Measurements from ENCODE around the gene CREB5.

The CREB5 gene

GRCh38 chr7:28516390-28517172, 104.3 kb downstream of the CREB5 start:
- DNase-seq (ENCODE audit: low spot score), result no peak

GRCh38 chr7:28517206-28517605, 104.9 kb downstream of the CREB5 start:
- no peak for DNase-seq (ENCODE audit: low spot score)

- no peak for DNase-seq (ENCODE audit: low spot score)
Measured at GRCh38 chr7:28517606-28518005, 105.3 kb downstream of the CREB5 start.

DNA sequence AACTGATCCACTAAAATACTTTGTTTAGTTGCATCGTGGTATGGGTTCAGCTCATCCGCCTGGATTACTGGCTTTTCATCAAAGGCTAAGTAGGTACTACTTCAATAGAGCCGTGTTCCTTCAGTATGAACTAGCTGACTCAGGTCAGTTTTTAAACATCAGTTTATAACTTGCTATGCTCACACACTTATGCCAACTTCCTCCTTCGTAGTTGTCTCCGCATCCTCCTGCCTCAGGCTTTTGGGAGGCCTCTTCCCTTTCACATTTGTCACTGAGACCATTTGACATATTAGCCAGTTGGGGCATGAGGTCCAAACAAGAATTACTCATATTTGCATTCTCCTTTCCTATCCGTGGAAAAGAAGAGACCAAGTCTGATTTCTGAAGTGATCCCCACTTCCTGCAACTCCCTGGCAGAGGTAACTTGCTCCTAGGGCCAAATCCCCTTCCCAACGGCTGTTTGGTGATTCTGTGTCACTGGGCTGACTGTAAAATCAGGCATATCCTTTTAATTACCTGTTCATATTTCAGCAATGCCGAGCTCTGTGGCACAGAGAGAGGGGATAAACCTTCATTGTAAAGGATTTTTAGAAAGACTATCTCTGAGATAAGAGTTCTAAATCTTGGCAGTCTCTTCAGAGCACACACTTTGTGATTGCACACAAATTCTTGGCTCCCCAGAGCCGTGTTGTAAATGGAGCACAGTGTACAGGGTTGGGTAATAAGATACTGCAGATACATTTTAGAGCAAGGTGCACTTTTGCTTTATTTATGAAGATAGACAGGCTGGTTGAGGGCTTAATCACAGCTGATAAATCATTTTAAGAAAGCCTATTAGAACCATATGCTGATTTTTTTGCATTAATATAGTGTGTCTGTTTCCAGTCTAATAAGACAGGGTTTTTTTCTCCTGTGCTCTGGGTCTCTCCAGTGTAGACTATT, 108.0 kb downstream of the CREB5 start:
- no peak for DNase-seq (ENCODE audit: low spot score)

DNA sequence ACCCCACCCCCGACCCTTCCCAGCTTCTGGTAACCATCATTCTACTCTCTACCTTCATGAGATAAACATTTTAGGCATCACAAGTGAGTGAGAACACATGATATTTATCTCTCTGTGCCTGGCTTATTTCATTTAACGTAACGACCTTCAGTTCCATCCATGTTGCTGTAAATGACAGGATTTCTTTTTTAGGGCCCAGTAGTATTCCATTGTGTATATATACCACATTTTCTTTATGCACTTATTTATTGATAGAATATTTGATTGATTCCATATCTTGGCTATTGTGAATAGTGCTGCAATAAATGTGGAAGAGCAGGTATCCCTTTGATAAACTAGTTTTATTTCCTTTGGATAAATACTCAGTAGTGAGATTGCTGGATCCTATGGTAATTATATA, 112.7 kb downstream of the CREB5 start:
- no peak for DNase-seq (ENCODE audit: low spot score)

- DNase-seq (ENCODE audit: low spot score), result peak; percentile 43
Measured at GRCh38 chr7:28528899-28529298, 116.6 kb downstream of the CREB5 start.

- no peak for DNase-seq (ENCODE audit: low spot score)
Measured at GRCh38 chr7:28529755-28530154, 117.4 kb downstream of the CREB5 start.

- no peak for DNase-seq (ENCODE audit: low spot score)
Measured at GRCh38 chr7:28530175-28530802, 118.0 kb downstream of the CREB5 start.

DNA sequence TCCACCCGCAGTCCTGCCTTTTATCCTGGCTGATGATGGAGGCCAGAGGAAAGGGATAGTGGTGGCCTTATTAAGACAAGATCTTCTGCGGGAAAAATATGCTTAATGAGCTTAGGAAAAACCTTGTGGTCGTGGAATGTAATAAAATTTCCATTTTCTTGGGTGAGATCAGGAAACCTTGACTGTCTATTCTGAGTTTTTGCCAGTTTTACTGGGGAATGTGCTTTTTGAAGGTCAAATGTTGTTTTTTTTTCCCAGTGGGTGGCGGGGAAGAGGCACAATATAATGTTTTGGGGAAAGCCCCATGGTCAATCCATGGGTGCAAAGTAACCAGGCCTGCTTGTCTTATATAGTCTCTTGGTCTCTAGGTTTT, 118.5 kb downstream of the CREB5 start:
- DNase-seq (ENCODE audit: low spot score), result no peak

- no peak for DNase-seq (ENCODE audit: low spot score)
Measured at GRCh38 chr7:28531291-28531690, 119.0 kb downstream of the CREB5 start.

- no peak for DNase-seq (ENCODE audit: low spot score)
Measured at GRCh38 chr7:28532181-28532580, 119.9 kb downstream of the CREB5 start.

DNA sequence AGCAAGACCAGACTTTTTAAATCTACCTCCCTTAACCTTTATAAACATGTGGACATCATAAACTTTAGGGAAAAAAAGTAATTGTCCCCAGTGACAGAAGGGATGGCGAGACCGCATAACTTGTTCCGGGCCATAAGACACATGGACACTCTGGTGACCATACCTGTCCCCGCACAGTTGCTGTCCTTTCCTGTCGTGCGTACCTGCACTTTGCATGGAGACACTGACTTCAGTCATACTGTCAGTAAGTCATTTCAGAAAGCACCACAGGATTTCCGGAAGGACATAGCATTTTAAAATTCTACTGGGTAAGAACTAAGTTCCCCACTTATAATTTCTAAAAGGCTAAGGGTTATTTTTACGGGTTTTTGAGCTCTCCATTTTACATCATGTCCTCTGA, 120.9 kb downstream of the CREB5 start:
- DNase-seq (ENCODE audit: low spot score), result no peak

DNA sequence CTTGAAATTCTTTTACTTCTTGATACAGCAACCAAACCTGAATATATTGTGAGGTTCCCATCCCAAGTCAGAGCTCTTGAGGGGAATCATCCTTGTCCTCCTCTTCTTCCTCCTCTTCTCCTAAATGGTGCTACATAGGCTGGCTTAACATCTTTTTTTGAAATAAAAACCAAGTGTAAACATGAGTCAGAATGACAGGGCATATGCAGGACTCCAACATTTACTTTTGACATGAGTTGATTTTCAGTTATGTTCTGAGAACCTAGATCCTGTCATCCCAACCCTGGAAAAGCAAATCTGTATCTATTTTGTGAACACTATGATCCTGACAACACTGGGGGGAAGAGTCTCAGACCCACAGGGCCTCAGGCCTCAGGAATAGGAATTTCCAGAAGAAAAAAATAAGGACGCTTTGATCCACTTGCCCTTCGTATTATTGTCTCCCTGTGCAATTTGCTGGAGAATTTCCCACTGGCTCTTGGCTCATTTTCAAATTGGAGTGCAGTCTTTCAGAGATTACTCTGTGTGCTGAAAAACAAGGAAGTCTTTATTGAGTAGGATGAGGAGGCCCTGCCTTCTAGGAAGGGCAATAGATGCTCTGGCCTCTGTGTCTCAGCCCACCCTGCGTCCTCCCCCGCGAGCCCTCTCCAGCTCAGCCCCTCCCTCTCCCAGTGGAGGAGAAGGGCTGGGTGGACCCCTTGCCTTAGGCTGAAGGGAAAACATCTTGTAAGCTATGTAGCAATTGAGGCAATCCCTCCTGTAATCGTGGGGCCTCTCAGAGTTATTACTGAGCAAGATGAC, 121.6 kb downstream of the CREB5 start:
- peak; percentile 39 for DNase-seq (ENCODE audit: low spot score)

- DNase-seq (ENCODE audit: low spot score), result peak; percentile 27
Measured at GRCh38 chr7:28536259-28536658, 123.9 kb downstream of the CREB5 start.

DNA sequence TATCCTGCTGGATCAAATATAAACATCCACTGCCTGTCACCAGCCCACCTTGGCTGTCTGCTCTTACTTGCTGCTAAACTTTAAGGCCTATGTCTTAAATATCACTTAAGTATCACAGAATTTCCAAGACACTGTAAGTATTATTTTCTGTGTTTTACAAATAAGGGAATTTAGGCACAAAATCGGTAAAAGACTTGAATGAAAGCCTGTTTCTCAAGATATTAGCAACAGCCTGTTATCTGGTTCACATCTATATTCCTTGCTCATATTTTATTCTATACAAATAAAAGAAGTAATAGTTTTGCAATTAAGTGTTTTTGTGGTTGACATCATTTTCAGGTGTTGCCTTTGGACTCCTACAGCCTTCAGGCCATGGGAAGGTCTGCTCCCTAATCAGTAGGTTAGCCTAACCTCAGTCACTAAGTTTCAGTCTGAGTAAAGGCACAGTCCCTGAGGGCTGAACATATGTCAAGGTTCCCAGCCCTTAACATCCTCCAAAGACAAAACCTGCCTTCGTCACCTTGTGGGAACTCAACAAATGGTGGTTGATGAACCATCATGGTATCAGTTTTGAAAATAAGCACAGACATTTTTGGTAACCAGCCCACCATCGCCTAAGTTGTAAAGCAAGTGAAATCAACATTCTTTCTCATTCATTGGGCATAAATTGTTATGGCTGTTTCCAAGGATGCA, 127.1 kb downstream of the CREB5 start:
- no peak for DNase-seq (ENCODE audit: low spot score)

GRCh38 chr7:28542410-28542809, 130.1 kb downstream of the CREB5 start:
- no peak for DNase-seq (ENCODE audit: low spot score)

DNA sequence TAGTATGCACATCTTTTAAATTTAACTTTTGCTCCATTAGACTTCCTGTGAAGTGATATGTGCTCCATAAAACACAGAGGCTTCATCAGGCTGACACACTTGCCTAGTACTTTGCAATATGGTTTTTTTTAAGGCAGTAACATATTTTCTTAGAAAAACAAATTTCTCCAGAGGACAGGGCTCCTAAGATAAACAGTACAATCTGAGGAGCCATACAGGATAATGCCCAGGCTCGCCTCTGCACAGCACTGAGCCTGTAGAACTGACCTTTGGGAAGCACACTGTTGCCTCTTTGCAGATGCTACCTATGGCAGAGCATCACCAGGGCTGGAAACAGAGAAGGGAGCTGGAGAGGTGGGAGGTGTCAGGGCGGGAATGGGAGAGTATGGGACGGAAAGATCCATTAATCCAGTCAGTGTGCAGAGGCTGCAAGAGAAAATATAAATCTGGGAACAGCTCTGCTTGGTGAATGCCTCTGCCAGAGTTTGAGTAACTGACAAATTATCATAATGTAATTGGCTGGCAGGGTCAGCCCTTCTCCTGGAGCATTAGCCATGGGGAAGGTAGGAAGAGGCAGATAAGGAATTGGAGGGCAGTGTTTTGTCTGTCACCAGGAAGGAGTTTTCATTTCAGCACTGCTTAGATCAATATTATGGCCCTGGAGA, 132.3 kb downstream of the CREB5 start:
- no peak for DNase-seq (ENCODE audit: low spot score)

DNA sequence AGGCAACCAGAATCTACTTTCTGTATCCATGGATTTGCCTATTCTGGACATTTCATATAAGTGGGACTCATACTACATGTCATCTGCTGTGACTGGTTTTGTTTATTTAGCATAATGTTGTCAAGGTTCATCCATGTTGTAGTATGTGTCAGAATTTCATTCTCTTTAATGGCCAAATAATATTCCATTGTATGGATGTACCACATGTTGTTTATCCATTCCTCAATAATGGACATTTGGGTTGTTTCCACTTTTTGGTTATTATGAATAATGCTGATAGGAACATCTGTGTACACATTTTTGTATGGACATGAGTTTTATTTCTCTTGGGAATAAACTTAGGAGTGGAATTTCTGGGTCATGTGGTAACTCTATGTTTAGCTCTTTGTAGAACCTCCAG, 133.7 kb downstream of the CREB5 start:
- DNase-seq (ENCODE audit: low spot score), result no peak

DNA sequence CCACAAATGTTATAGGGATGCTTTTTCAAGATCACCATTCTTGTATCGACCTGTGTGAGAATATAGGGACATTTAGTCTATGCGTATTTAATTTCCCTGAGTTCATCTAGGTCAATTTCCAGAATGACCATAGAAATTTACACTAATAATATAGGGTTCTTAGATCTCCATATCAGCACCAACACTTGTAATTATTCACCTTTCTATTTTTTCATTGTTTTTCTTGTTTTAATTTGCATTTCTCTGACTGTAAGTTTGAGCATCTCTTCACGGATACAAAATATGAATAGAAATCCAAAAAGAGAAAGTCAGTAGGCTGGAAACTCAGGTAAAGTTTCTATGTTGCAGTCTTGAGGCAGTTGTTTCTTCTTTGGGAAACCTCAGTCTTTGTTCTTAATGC, 134.8 kb downstream of the CREB5 start:
- DNase-seq (ENCODE audit: low spot score), result no peak

GRCh38 chr7:28548416-28548815, 136.1 kb downstream of the CREB5 start:
- DNase-seq (ENCODE audit: low spot score), result no peak

DNA sequence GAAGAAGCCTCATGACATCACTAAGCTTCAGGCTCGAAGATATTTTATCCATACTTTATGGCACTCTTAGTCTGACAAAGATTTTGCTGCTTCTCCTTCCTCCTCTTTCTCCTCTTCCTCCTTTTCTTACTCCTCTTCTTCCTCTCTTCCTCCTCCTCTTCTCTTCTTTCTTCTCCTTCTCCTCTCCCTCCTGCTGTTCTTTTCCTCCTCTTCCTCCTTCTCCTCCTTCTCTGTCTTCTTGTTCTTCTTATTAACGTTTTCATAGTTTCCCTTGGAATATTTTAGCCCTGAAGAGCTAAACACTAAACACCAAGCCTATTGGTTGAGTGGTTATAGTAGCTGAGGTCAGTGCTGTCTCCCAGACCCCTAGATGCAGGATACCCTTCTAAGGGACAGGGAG, 137.7 kb downstream of the CREB5 start:
- DNase-seq (ENCODE audit: low spot score), result no peak
